OCI-LY7 (cell line): Measurements from ENCODE around the gene ATP9A. TPM values are rescaled to one million over a fixed set of nuclear protein-coding genes. Genes with fewer than 3 reads are reported as not detected.

Source experiments
- BruUV-seq: library from RNA; stranded (reverse); fragments of 400-500 nt; replicated peaks from 2 replicates; lab custom pipeline; 2021; lab: Mats Ljungman, UMichigan
- CTCF ChIA-PET: fragments of 300-600 bp; sonication (Branson Sonifier 250); formaldehyde crosslinking; loops from one replicate; lab custom pipeline; 2022; ENCODE audit warnings: antibody characterized with exemption; ENCODE audit not compliant: unreplicated experiment; lab: Charles Lee
- POLR2A ChIA-PET: fragments of 300-600 bp; sonication (Branson Sonifier 250); formaldehyde crosslinking; loops from one replicate; lab custom pipeline; 2022; ENCODE audit warnings: antibody characterized with exemption; lab: Charles Lee
- DNase-seq: peaks from one replicate; pipeline ENCODE4 v3.0.0-alpha.2; 2015; ENCODE audit warnings: low spot score
- H2AFZ ChIP-seq: fragments of 200-600 bp; sonication (generic), shearing (Covaris generic); 2 replicates; pipeline ENCODE4 v1.6.1; 2014; ENCODE audit warnings: mild to moderate bottlenecking, antibody characterized with exemption, low read length, moderate library complexity
- H3K27ac ChIP-seq: fragments of 200-600 bp; sonication (generic); 2 replicates; pipeline ENCODE4 v1.5.1; 2014; ENCODE audit warnings: mixed run types, low read depth, mild to moderate bottlenecking, moderate library complexity, low read length, inconsistent platforms; ENCODE audit not compliant: poor library complexity, severe bottlenecking
- H3K36me3 ChIP-seq: fragments of 200-600 bp; sonication (generic); 2 replicates; pipeline ENCODE4 v1.6.1; 2014; ENCODE audit warnings: mild to moderate bottlenecking, antibody characterized with exemption, low read length, moderate library complexity, mixed read lengths; ENCODE audit not compliant: insufficient read depth
- H3K4me1 ChIP-seq: fragments of 200-600 bp; sonication (generic); 2 replicates; pipeline ENCODE4 v1.5.1; 2014; ENCODE audit warnings: mild to moderate bottlenecking, low read length; ENCODE audit not compliant: insufficient read depth, poor library complexity, severe bottlenecking
- H3K4me2 ChIP-seq: fragments of 200-600 bp; sonication (generic); 2 replicates; pipeline ENCODE4 v1.6.1; 2014; ENCODE audit warnings: mild to moderate bottlenecking, low read length
- H3K4me3 ChIP-seq: fragments of 200-600 bp; sonication (generic); 2 replicates; pipeline ENCODE4 v1.5.1; 2014; ENCODE audit warnings: mild to moderate bottlenecking, low read depth, low read length; ENCODE audit not compliant: poor library complexity, severe bottlenecking
- H3K79me2 ChIP-seq: fragments of 200-600 bp; sonication (generic); 2 replicates; pipeline ENCODE4 v1.6.1; 2016; ENCODE audit warnings: low read depth, mild to moderate bottlenecking, low read length, moderate library complexity, mixed read lengths; ENCODE audit not compliant: insufficient read depth
- H3K9me2 ChIP-seq: fragments of 200-600 bp; sonication (generic); 2 replicates; pipeline ENCODE4 v1.6.1; 2016; ENCODE audit warnings: mild to moderate bottlenecking, low read length, mixed read lengths; ENCODE audit not compliant: insufficient read depth
- H3K9me3 ChIP-seq: fragments of 200-600 bp; sonication (generic); 2 replicates; pipeline ENCODE4 v1.6.1; 2014; ENCODE audit warnings: mild to moderate bottlenecking, mixed run types, low read length, mixed read lengths
- H4K20me1 ChIP-seq: fragments of 200-600 bp; sonication (generic); 2 replicates; pipeline ENCODE4 v1.6.1; 2014; ENCODE audit warnings: mild to moderate bottlenecking, antibody characterized with exemption, low read length, moderate library complexity, mixed read lengths; ENCODE audit not compliant: insufficient read depth
- EZH2phosphoT487 ChIP-seq: fragments of 200-600 bp; sonication (generic); IDR thresholded peaks from 2 replicates; pipeline ENCODE4 v1.6.1; 2018; ENCODE audit warnings: low read depth, borderline replicate concordance, mild to moderate bottlenecking, mixed run types, antibody characterized with exemption, low read length, moderate library complexity, mixed read lengths
- intact Hi-C: fragments of 100-400 bp; cut with micrococcal nuclease; formaldehyde crosslinking; loops from one replicate; pipeline ENCODE4 v1.10.0; 2022; ENCODE audit not compliant: unreplicated experiment
- total RNA-seq, 2 experiments: library from RNA; depleted of rRNA in 1 of 2; stranded (reverse); fragments of >200 nt in 1 of 2; shearing (Covaris generic) in 1 of 2; gene quantifications; 2 replicates each; pipeline ENCODE4 v1.2.3, GENCODE V29; 2014 to 2022
- TF ChIP-seq, protein P1 (sequence below): fragments of 200-600 bp; sonication (generic); conservative IDR thresholded peaks from 2 replicates; pipeline ENCODE4 v1.5.1; 2014; ENCODE audit warnings: mild to moderate bottlenecking, antibody characterized with exemption, low read length, moderate library complexity, mixed read lengths

ATP9A gene
- total RNA-seq, 2 experiments from 2014 or later, result 0.67 to 0.85 TPM

DNA sequence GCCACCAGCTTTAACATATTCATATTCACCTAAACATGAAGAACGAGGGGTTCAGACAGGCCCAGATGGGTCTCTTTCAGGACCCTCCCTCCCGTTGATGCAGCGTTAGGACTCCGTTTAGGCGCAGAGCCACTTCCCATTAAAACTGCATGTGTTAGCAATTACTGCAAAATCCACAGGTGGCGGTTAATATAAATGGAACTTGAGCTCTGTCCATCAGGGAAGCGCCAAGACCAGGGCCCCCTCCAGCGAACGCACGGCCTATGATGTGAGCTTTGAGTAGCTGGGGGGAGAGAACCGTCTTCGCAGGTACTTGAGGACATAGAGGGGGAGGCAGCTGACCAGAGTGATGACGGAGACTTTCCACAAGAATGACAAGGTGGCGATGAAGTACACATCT, 167.2 kb downstream of the ATP9A start:
- no peak for DNase-seq
- Histone ChIP-seq H3K27ac (no peak overlapping the region), H3K4me2 (no peak overlapping the region), H2AFZ (no peak overlapping the region), H3K79me2 (no peaks in the 10 kb centered on the region), H3K9me3 (no peaks in the 10 kb centered on the region), H4K20me1 (no peaks in the 10 kb centered on the region), H3K9me2 (no peaks in the 10 kb centered on the region), H3K36me3 (no peaks in the 10 kb centered on the region), H3K4me1 (peaks cover 24% of the 10 kb centered on the region), H3K4me3 (no peak overlapping the region)
- ChIA-PET POLR2A (interaction anchor here (0.6 kb wide), 1 partner anchor 1892 kb away, joined by 3 read pairs; no protein-coding TSS in a partner anchor), CTCF (interaction anchor here (0.6 kb wide), 1 partner anchor 68 kb away, joined by 7 read pairs; no protein-coding TSS in a partner anchor)
- intact Hi-C loops, result no loop called here
- BruUV-seq, result no TSS peak
- TF ChIP-seq, protein P1, sequence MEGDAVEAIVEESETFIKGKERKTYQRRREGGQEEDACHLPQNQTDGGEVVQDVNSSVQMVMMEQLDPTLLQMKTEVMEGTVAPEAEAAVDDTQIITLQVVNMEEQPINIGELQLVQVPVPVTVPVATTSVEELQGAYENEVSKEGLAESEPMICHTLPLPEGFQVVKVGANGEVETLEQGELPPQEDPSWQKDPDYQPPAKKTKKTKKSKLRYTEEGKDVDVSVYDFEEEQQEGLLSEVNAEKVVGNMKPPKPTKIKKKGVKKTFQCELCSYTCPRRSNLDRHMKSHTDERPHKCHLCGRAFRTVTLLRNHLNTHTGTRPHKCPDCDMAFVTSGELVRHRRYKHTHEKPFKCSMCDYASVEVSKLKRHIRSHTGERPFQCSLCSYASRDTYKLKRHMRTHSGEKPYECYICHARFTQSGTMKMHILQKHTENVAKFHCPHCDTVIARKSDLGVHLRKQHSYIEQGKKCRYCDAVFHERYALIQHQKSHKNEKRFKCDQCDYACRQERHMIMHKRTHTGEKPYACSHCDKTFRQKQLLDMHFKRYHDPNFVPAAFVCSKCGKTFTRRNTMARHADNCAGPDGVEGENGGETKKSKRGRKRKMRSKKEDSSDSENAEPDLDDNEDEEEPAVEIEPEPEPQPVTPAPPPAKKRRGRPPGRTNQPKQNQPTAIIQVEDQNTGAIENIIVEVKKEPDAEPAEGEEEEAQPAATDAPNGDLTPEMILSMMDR, result no peak
- TF ChIP-seq EZH2phosphoT487, result no peak

GRCh38 chr20:51600016-51600420, 168.2 kb downstream of the ATP9A start:
- no peak overlapping the region for H3K4me3 ChIP-seq
- TF ChIP-seq, protein P1, result no peak
- no peak for TF ChIP-seq EZH2phosphoT487
- H3K79me2 ChIP-seq, result no peaks in the 10 kb centered on the region
- BruUV-seq, result no TSS peak
- no peaks in the 10 kb centered on the region for H4K20me1 ChIP-seq
- ChIA-PET CTCF (no interaction called here), POLR2A (interaction anchor here (0.6 kb wide), 1 partner anchor 71 kb away, joined by 3 read pairs; no protein-coding TSS in a partner anchor)
- no peak overlapping the region for H2AFZ ChIP-seq
- H3K4me2 ChIP-seq, result no peak overlapping the region
- H3K9me3 ChIP-seq, result no peaks in the 10 kb centered on the region
- peaks cover 33% of the 10 kb centered on the region for H3K4me1 ChIP-seq
- intact Hi-C loops, result no loop called here
- no peaks in the 10 kb centered on the region for H3K36me3 ChIP-seq
- H3K9me2 ChIP-seq, result no peaks in the 10 kb centered on the region
- H3K27ac ChIP-seq, result no peak overlapping the region
- DNase-seq, result no peak

DNA sequence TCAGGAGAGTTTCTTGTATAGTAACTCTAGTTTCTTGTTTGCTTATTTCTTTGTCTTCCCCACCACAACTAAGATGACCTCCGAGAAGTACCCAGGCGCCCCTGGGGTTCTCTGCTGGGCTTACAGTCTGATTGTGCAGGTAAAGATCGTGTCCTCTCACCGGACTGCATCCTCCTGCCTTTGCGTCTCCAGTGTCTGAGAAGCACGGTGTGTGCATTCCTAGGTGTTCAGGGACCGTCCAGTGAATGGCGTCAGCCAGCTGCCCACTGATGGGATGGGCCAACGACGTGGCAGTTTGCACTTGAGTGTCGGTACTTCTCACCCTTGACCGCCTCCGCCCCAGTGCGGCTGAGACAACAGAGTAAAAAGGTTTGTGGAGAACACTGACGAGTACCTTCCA, 169.6 kb downstream of the ATP9A start:
- Histone ChIP-seq H2AFZ (no peak overlapping the region), H3K9me3 (no peaks in the 10 kb centered on the region), H4K20me1 (no peaks in the 10 kb centered on the region), H3K9me2 (no peaks in the 10 kb centered on the region), H3K4me1 (peaks cover 46% of the 10 kb centered on the region), H3K4me2 (no peak overlapping the region), H3K4me3 (no peak overlapping the region), H3K36me3 (no peaks in the 10 kb centered on the region), H3K79me2 (no peaks in the 10 kb centered on the region), H3K27ac (no peak overlapping the region)
- TF ChIP-seq EZH2phosphoT487, result no peak
- TF ChIP-seq, protein P1, result no peak
- intact Hi-C loops, result no loop called here
- no TSS peak for BruUV-seq
- no peak for DNase-seq
- POLR2A ChIA-PET, result no interaction called here
- CTCF ChIA-PET, result no interaction called here
